MM.1S (cell line): Measurements from ENCODE around the gene ABL2.

Experiments
- EZH2 ChIP-seq: fragments of 300-600 bp; sonication (generic); optimal IDR thresholded peaks from 2 replicates; pipeline ENCODE3; 2017; ENCODE audit warnings: low read depth, mild to moderate bottlenecking, antibody characterized with exemption, low read length, mixed read lengths
- TF ChIP-seq, protein P1 (sequence below): fragments of 300-600 bp; sonication (generic); IDR thresholded peaks from 2 replicates; pipeline ENCODE4 v1.5.1; 2016; ENCODE audit warnings: antibody characterized with exemption, low read length, mixed read lengths

DNA sequence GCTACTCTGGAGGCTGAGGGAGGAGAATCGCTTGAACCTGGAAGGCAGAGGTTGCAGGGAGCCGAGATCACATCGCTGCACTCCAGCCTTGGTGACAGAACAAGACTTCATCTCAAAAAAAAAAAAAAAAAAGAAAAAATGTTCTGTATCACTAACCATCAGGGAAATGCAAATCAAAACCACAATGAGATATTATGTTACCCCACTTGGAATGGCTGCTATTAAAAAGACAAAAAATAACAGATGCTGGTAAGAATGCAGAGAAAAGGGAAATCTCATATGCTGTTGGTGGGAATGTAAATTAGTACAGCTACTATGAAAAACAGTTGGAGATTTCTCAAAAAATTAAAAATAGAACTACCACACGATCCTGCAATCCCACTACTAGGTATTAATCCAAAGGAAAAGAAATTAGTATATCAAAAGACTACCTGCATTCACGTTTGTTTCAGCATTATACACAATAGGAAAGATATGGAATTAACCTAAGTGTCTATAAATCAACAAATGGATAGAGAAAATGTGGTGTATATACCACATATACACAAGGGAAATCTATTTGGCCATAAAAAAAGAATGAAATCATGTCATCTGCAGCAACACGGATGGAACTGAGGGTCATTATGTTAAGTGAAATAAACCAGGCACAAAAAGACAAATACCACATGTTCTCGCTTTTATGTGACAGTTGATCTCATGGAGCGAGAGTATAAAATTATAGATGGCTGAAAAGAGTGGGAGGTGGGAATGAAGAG, 62.6 kb downstream of the ABL2 start:
- TF ChIP-seq, protein P1, sequence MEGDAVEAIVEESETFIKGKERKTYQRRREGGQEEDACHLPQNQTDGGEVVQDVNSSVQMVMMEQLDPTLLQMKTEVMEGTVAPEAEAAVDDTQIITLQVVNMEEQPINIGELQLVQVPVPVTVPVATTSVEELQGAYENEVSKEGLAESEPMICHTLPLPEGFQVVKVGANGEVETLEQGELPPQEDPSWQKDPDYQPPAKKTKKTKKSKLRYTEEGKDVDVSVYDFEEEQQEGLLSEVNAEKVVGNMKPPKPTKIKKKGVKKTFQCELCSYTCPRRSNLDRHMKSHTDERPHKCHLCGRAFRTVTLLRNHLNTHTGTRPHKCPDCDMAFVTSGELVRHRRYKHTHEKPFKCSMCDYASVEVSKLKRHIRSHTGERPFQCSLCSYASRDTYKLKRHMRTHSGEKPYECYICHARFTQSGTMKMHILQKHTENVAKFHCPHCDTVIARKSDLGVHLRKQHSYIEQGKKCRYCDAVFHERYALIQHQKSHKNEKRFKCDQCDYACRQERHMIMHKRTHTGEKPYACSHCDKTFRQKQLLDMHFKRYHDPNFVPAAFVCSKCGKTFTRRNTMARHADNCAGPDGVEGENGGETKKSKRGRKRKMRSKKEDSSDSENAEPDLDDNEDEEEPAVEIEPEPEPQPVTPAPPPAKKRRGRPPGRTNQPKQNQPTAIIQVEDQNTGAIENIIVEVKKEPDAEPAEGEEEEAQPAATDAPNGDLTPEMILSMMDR: no peak
- TF ChIP-seq EZH2: no peak
